Stimulated activated CD8-positive, alpha-beta memory T cell treated with anti-CD3 and anti-CD28 coated beads, Interleukin-4, amount 100 ng/mL, for 1 hour (primary cell): Measurements from ENCODE around the gene GRHPR.
"Not testable (repeated sequence)": the region's sequence is repeated elsewhere in the genome, so short reads cannot be mapped to it uniquely, and the experiment has no call there.

Experiments
- DNase-seq, 2 donors: peaks; one replicate each; pipeline ENCODE4 v3.0.0-alpha.2; 2020; ENCODE audit warnings: low read depth in 2 of 2, low spot score in 1 of 2

Gene GRHPR

DNA sequence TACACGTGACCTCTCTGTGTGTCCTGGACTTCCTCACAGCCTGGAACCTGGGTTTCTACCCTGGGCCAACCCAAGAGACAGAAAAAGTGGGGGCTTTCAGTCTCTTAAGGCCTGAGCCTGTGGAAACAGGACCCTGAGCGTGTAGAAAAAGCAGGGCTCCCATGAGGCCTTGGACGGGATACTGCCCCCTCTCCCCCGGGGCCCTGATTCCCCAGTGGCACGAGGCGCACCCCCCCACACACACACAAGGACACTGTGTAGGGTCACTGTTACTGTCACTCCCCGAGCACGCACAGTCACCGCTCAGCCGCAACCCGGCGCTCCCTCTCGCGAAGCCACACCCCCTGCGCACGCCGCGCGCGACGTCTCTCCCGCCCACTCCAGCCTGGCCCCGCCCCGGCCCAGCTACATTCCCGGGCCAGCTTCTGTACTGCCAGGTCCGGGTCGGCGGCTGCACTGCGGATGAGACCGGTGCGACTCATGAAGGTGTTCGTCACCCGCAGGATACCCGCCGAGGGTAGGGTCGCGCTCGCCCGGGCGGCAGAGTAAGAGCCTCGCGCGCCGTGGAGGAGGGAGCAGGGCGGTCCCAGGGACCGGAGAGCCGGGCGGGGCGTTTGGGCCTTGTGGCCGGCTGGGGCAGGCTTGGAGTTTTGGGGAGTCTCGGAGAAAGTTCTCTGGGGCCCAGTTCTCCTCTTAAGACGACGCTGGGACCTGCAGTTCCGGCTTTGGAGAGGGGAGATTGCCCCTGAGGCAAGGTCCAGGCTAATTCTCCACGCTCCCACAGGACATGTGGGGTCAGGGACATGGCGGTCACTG, at the start of gene GRHPR:
Gene GRHPR (plus strand): TSS at position 408 of the 816 bp plus-strand sequence. CDS start 55 bp downstream, at position 463.
- peak; percentile 70 to 78 for DNase-seq

DNA sequence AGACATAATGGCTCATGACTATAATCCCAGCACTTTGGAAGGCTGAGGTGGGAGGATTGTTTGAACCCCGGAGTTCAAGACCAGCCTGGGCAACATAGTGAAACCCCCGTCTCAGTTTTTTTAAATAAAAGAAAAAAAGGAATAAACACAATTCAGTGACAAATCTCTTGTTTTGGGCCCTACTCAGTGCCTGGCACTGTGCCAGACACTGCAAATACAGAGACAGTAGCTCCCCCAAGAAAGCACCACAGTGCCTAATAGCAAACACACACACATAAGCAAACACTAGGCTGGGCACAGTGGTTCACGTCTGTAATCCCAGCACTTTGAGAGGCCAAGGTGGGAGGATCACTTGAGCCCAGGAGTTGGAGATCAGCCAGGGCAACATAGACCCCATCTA, 49.7 kb upstream of the GRHPR start:
- DNase-seq, result no peak

DNA sequence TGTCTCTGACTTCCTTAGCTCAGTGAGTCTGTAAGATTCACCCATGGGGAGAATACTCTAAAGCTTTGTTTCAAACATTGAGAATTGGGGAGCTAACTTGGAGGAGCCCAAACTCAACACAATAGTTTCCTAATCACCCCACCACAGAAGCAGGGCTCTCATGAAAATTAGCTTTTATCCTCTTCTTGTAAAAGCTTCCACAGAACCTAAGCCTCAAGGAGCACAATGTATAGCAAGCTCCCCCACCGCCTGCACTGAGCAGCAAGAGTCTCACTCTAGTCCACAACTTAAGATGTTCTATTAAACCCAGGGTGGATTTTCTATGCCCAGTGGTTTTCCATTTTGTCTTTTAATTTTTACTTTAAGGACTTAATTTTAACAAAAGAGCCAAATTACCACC, 48.9 kb upstream of the GRHPR start:
- DNase-seq, result no peak

DNA sequence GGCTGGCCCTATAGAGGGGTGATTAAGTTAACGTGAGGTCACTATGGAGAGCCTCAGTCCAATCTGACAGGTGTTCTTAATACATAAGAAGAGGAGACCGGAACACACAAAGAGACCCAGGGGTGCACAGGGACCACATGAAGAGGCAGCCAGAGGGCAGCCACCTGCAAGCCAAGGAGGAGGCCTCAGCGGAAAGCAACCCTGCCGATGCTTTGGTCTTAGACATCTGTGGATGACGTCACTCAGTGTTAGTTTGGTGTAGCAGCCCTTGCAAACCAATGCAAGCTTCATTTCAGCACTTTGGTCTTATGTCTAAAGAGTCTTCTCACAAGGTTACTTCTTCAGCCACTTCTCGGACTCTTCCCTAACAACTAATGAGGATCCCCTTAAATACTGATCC, 47.6 kb upstream of the GRHPR start:
- no peak for DNase-seq

DNA sequence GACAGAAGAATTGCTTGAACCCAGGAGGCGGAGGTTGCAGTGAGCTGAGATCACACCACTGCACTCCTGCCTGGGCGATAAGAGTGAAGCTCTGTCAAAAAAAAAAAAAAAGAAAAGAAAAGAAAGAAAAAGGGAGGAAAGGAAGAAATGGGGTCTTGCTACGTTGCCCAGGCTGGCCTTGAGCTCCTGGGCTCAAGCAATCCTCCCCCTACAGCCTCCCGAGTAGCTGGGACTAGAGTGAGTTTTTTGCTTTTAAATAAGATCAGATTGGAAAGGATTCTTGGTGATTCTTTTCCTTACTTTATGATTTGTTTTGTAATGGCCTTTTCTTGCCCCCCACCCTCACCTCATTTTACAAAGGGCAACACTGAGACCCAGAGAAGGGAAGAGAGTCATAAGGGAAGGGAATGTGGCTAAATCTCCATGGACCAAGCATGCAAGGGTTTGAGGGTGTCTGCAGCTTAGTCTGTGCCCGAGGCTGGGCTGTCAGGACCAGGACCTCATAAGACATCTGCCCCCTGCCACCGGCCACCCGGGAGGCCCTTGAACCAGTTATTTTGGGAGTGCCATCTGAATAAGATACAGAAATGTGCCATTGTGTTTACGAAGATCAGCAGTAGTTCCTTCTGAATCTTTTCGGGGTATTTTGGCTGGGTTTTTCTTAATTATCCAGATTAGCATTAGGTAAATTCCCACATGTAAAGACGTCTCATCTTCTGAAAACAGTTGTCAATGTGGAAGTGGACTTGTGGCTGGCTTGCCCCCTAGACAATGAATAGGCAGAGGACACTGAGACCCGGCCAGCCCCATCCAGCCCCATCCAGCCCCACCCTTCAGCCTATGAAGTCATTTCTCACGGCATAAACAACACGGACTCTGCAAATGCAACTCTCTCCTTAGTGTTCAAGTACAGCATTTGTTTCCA, 44.5 kb upstream of the GRHPR start:
- DNase-seq, result no peak

DNA sequence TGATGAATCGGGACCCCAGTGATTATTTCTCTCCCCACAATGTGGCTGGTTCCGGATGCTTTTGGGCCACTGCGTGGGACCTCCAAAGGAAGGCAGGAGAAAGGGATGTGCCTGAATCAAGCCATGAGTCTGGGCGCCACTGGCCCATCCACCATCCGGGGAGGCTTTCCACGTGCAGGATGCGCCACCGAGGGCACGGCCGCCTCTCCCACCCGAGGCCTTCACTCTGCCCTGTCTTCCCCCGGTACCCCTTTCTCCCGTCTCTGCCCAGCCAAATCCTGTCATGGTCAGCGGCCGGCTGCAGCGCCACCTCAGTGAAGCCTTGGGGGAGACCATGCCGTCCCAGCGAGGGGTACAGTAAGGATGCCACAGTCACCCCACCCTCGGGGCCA, 43.9 kb upstream of the GRHPR start:
- DNase-seq, result no peak

DNA sequence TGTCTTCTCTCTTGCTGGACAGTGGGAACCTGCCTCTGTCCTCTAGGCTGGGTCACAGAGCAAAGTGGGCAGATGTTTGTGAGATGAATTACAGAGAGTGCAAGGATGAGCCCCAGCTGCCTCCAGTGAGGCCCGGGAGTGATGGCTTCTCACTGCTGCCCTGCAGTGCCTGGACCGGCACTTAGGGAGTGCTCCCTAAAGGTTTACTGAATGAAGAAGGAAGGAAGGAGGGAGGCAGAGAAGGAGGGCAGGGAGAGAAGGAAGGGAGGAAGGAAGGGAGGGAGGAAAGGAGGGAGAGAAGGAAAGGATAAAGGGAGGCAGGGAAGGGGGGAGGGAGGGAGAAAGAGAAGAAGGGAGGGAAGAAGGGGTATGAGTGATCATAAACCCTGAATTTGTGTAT, 42.7 kb upstream of the GRHPR start:
- DNase-seq, result no peak

DNA sequence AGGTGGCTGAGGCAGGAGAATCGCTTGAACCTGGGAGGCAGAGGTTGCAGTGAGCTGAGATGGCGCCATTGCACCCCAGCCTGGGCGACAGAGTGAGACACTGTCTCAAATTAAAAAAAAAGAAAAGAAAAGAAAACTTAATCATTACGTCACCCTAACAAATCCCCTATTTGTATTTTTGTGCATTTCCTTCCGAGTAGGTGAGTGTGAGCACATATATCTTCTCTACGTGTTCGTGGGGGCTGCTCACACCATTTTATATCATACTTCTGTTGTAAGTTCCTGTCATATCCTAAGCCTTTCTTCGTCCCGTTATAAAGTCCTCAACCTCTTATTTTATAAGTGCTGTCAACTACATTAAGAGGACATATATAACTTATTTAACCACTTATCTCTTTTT, 41.9 kb upstream of the GRHPR start:
- no peak for DNase-seq

DNA sequence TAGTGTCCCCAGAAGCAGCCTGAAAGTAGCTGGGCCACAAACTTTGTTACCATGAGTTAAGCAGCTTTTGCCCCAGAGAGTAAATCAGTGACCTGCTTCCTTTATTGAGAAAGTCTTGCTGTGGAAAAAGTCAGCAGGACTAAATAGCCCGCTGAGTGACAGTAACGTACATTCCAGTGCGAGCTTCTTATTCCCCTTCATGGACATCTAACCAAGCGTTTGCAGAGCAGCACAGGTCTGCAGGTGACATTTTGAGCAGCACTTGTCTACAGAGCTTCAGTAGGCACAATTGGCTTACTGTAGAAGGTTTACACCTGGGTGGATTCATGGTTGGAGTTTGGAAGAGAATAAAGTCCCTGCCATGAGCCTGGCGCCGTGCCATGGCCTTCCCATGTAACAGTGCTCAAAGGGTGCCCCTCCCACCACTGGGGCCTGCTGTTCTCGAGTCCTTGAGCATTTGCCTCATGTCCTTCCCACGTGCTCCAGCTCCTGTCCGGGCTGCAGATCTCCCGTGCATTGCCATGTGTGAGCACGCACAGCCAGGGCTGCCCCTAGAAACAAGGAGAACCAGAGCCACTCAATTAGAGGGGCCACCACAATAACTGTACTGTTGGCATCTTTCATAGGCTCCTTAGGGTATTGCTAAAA, 41.3 kb upstream of the GRHPR start:
- DNase-seq, result no peak

DNA sequence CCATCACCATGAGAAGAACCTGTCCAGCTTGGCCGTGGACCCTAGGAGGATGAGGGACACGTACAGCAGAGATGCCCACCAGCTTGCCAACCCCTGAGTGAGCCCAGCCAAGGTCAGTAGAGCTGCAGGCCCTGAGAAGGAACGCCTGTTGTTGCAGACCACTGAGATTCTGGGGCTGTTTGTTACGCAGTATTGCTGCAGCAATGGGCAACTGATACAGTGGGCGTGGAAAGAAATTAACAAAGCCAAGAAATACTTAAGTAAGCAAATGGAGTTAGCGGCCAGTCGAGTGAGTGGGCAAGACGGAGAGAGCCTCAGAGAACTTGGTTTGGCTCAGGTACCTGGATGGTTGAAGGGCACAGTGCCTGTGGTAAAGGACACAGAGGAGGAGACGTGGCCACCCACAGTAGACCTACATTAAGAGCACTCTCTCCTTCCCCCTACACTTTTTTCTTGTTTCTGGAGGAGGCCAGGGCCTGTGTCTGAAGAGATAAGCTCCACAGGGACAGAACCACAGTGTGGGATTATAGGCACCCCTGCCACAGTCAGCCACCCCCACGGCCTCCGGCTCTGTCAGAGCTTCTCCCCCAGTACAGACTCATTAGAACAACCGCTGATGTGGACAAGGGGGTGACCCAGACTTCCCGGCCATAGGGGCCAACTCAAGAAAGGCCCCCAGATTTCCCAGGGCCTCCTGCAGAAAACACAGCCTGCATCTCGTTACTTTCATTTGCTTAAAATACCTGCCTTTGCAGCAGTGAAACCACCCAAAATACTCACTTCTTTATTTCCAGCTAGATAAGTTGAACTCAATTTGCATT, 40.1 kb upstream of the GRHPR start:
- DNase-seq, result no peak

DNA sequence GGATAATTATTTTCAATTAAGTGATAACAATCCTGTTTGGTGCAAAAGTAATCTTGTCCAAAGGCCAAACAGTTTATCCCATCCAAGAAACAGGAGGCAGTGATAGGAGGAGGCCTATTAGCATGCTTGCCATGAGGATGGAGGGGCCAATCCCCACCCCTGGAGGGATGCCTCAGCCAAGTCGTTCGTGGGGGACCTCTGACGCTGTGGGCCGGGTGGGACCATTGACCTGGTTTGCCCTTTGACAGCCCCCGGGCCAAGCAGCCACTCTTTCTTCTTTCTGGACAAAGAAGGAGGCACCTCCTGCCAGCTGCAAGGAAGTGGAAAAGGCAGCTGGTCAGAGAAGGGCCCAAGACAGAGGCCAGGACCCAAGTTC, 39.5 kb upstream of the GRHPR start:
- DNase-seq, result no peak

DNA sequence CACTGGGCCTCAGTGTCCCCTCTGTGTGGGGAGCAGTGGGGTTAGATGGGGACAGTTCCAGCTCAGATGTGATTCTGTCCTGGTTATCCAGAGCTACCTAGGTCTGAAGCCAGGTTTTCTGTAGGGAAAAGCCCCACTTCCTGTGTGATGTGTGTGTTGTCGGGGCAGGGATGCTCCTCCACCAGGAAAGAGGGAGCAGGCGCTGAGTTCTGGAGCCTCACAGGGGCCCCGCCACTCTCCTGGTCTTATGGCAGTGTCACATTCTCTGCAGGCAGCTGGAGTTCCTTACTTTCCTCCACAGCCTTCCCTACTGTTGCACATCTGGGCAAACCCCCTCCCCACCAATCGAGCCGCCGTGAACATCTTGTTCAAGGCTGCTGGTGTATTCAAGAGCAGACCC, 39.1 kb upstream of the GRHPR start:
- no peak for DNase-seq

DNA sequence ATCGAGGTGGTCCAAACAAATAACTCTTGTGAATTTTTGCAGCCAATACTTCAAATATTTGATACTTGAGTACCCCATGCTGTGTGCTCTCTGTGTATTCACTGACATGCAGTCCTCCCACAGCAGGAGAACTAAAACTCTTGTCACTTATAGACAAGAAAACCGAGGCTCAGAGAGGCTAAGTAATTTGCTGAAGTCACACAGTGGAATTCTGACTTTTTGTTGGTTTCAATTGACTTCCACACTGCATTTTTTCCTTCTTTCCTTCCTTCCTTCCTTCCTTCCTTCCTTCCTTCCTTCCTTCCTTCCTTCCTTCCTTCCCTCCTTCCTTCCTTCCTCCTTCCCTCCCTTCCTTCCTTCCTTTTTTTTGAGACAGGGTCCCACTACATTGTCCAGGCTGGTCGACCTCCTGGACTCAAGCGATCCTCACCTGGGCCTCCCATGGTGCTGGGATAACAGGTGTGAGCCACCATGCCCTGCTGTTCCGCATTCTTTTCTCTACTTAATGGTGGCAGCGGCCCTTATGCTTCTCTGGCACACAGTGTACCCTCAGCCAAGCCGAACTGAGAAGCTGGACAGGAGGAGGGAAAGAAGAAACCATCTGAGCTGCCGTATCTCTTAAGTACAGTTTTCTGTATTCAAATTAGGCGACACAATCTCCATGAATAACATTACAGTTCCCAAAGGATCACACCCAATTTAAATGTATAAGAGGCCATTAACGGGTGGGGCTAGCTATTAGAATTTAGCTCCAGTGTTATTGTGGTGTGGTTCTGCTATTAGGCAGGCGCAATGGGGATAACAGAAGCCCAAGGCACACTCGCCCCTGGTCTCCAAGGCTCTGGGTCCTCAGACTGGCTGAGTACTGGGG, 38.4 kb upstream of the GRHPR start:
- no peak for DNase-seq

DNA sequence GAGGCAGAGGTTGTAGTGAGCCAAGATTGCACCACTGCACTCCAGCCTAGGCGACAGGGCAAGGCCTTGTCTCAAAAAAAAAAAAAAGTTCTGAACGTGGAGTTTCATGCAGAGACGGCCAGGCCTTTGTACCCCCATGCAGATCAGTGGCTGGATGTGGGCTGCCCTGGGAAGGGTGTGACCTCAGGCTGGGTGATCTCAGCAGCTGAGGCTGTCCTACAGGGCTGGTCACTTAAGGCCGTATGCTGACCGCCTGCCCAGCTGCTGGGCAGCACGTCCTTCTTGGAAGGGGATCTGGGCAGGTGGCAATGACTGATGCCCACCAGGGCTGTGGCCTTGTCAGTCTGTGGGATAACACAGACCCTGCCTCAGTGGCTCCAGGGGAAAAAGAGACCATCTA, 37.2 kb upstream of the GRHPR start:
- DNase-seq, result no peak

DNA sequence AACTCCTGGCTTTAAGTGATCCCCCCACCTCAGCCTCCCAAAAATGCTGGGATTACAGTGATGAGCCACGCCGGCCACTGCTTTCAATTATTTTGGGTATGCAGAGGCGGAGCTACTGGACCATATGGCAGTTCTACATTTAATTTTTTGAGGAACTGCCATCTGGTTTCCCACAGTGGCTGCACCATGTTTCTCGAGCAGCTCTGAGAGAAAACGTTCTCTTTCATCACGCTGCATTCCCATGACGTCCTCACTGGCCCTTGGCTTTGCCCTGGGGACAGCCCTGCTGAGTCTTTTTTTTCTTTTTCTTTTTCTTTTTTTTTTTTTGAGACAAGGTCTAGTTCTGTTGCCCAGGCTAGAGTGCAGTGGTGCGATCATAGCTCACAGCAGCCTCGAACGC, 35.5 kb upstream of the GRHPR start:
- no peak for DNase-seq

DNA sequence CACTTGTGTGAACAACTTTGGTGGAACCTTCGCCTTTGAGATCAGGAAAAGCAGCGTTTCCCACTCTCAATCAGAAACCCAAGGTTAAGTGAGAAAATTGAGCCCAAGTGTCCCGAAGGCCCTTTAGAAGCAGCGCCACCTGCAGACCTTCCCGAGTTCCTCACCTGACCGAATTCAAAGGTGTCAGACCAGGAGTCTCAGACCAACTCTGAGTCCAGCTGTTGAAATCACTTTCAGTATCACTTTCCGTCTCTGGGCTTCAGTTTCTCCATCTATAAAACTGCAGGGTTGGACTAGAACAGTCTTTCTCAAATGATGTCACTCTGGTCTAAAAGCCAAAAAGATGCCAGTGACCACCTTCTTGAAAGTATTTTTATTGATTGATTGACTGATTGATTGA, 31.7 kb upstream of the GRHPR start:
- no peak for DNase-seq

DNA sequence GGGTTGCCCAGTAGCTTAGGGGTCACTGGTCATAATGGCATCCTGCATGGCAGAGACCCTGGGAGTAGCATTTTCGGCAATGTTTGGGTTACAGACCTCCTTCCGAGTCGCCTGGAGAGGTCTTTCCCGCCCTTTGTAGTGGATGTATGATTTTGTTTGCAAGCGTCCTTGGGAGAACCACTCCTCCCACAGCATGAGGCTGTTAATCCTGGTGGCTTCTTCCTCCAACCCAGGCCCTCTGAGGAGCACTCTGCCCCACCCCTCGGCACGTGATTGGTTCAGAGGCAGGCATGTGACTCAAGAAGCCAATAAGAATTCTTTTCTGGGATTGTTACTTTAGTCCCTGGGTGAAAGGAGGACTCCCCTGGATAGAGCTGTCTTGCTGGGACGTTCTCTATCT, 30.2 kb upstream of the GRHPR start:
- DNase-seq, result no peak

DNA sequence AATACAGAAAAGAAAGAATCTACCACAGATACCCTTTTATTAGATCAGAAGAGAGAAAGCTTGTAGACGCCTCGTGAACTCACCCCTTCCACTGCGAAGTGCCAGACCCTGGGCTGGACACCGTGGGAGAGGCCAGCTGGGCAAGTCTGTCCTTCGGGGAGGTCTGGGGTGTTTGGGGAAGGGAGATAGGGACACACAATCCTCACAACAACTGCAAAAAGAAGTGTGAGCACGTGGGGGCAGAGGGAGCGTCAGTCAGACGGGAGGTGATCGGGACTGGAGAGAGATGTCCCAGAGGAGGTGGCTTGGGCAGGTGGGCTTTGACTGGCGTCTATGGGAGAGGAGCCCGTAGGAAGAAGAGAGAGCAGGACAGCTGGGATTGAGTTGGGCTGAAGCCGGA, 27.3 kb upstream of the GRHPR start:
- no peak for DNase-seq

DNA sequence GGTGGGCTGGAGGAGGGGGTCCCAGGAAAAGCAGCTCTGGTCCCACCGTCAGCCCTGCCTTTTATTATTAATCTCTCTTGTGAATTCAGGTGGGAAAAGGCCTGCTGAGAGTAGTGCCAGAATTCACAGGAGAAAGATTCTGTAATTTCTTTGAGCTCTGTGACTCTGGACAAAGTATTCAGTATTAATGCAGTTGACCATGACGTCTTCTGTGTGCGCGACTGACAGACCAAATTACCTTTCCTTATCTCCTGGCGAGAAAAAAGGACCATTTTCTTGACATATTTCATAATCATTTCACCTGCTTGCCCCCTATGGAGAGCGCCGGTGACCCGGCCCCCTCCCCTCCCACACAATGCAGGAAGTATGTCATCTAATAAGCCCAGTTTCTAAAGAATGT, 26.8 kb upstream of the GRHPR start:
- DNase-seq, result no peak

DNA sequence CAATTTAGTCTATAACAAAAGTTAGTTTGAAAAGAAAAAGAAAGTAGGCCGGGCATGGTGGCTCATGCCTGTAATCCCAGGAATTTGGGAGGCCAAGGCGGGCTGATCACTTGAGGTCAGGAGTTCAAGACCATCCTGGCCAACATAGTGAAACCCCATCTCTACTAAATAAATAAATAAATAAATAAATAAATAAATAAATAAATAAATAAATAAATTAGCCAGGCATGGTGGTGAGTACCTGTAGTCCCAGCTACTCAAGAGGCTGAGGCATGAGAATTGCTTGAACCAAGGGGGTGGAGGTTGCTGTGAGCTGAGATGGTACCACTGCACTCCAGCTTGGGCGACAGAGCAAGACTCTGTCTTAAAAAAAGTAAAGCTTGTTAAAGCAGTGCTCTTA, 24.5 kb upstream of the GRHPR start:
- DNase-seq, result not testable (repeated sequence)
